ENCODE measurements around the gene BANK1.

Gene BANK1

GRCh38 chr4:102080184-102080583 is 289.7 kb downstream of the BANK1 start:
- Histone ChIP-seq H3K27ac (ENCODE audit: low read depth, low read length) (no peak overlapping the region), H3K4me1 (ENCODE audit: control insufficient read depth, insufficient read depth, low read length) (no peaks in the 10 kb centered on the region), H3K27me3 (ENCODE audit: control insufficient read depth, insufficient read depth, low read length) (no peaks in the 10 kb centered on the region), H3K4me3 (ENCODE audit: low read length) (no peak overlapping the region), H3K9ac (ENCODE audit: low read length) (no peak overlapping the region), H3K36me3 (ENCODE audit: control insufficient read depth, insufficient read depth, low read length) (no peaks in the 10 kb centered on the region)

- no peaks in the 10 kb centered on the region for H3K36me3 ChIP-seq (ENCODE audit: control insufficient read depth, insufficient read depth, low read length)
- no peak overlapping the region for H3K27ac ChIP-seq (ENCODE audit: low read depth, low read length)
- H3K9ac ChIP-seq (ENCODE audit: low read length), result no peak overlapping the region
- no peaks in the 10 kb centered on the region for H3K4me1 ChIP-seq (ENCODE audit: control insufficient read depth, insufficient read depth, low read length)
- H3K27me3 ChIP-seq (ENCODE audit: control insufficient read depth, insufficient read depth, low read length), result no peaks in the 10 kb centered on the region
- no peak overlapping the region for H3K4me3 ChIP-seq (ENCODE audit: low read length)
These were observed 299.5 kb downstream of the BANK1 start for GRCh38 chr4:102089850-102090621.

- Histone ChIP-seq H3K4me1 (ENCODE audit: control insufficient read depth, insufficient read depth, low read length) (no peaks in the 10 kb centered on the region), H3K27me3 (ENCODE audit: control insufficient read depth, insufficient read depth, low read length) (no peaks in the 10 kb centered on the region), H3K36me3 (ENCODE audit: control insufficient read depth, insufficient read depth, low read length) (no peaks in the 10 kb centered on the region), H3K9ac (ENCODE audit: low read length) (no peak overlapping the region), H3K4me3 (ENCODE audit: low read length) (no peak overlapping the region), H3K27ac (ENCODE audit: low read depth, low read length) (no peak overlapping the region)
These were observed 301.1 kb downstream of the BANK1 start for GRCh38 chr4:102091656-102092055.

GRCh38 chr4:102094481-102094880 is 304.0 kb downstream of the BANK1 start:
- no peak overlapping the region for H3K9ac ChIP-seq (ENCODE audit: low read length)
- no peak overlapping the region for H3K4me3 ChIP-seq (ENCODE audit: low read length)
- no peaks in the 10 kb centered on the region for H3K4me1 ChIP-seq (ENCODE audit: control insufficient read depth, insufficient read depth, low read length)
- no peaks in the 10 kb centered on the region for H3K27me3 ChIP-seq (ENCODE audit: control insufficient read depth, insufficient read depth, low read length)
- no peak overlapping the region for H3K27ac ChIP-seq (ENCODE audit: low read depth, low read length)
- no peaks in the 10 kb centered on the region for H3K36me3 ChIP-seq (ENCODE audit: control insufficient read depth, insufficient read depth, low read length)

- Histone ChIP-seq H3K4me3 (ENCODE audit: low read length) (no peak overlapping the region), H3K27ac (ENCODE audit: low read depth, low read length) (no peak overlapping the region), H3K4me1 (ENCODE audit: control insufficient read depth, insufficient read depth, low read length) (no peaks in the 10 kb centered on the region), H3K27me3 (ENCODE audit: control insufficient read depth, insufficient read depth, low read length) (no peaks in the 10 kb centered on the region), H3K9ac (ENCODE audit: low read length) (no peak overlapping the region), H3K36me3 (ENCODE audit: control insufficient read depth, insufficient read depth, low read length) (no peaks in the 10 kb centered on the region)
These were observed 312.8 kb downstream of the BANK1 start for GRCh38 chr4:102103368-102103767.

GRCh38 chr4:102104278-102104677 is 313.7 kb downstream of the BANK1 start:
- no peaks in the 10 kb centered on the region for H3K36me3 ChIP-seq (ENCODE audit: control insufficient read depth, insufficient read depth, low read length)
- no peak overlapping the region for H3K27ac ChIP-seq (ENCODE audit: low read depth, low read length)
- no peaks in the 10 kb centered on the region for H3K27me3 ChIP-seq (ENCODE audit: control insufficient read depth, insufficient read depth, low read length)
- H3K9ac ChIP-seq (ENCODE audit: low read length), result no peak overlapping the region
- H3K4me1 ChIP-seq (ENCODE audit: control insufficient read depth, insufficient read depth, low read length), result no peaks in the 10 kb centered on the region
- H3K4me3 ChIP-seq (ENCODE audit: low read length), result no peak overlapping the region

- H3K27me3 ChIP-seq (ENCODE audit: control insufficient read depth, insufficient read depth, low read length), result no peaks in the 10 kb centered on the region
- no peak overlapping the region for H3K27ac ChIP-seq (ENCODE audit: low read depth, low read length)
- no peak overlapping the region for H3K9ac ChIP-seq (ENCODE audit: low read length)
- H3K4me1 ChIP-seq (ENCODE audit: control insufficient read depth, insufficient read depth, low read length), result no peaks in the 10 kb centered on the region
- H3K4me3 ChIP-seq (ENCODE audit: low read length), result no peak overlapping the region
- no peaks in the 10 kb centered on the region for H3K36me3 ChIP-seq (ENCODE audit: control insufficient read depth, insufficient read depth, low read length)
These were observed 315.5 kb downstream of the BANK1 start for GRCh38 chr4:102105983-102106382.

- no peaks in the 10 kb centered on the region for H3K27me3 ChIP-seq (ENCODE audit: control insufficient read depth, insufficient read depth, low read length)
- H3K9ac ChIP-seq (ENCODE audit: low read length), result no peak overlapping the region
- no peak overlapping the region for H3K4me3 ChIP-seq (ENCODE audit: low read length)
- no peaks in the 10 kb centered on the region for H3K4me1 ChIP-seq (ENCODE audit: control insufficient read depth, insufficient read depth, low read length)
- no peaks in the 10 kb centered on the region for H3K36me3 ChIP-seq (ENCODE audit: control insufficient read depth, insufficient read depth, low read length)
- H3K27ac ChIP-seq (ENCODE audit: low read depth, low read length), result no peak overlapping the region
These were observed 323.6 kb downstream of the BANK1 start for GRCh38 chr4:102114118-102114630.

- H3K27me3 ChIP-seq (ENCODE audit: control insufficient read depth, insufficient read depth, low read length), result no peaks in the 10 kb centered on the region
- no peak overlapping the region for H3K4me3 ChIP-seq (ENCODE audit: low read length)
- H3K27ac ChIP-seq (ENCODE audit: low read depth, low read length), result no peak overlapping the region
- no peaks in the 10 kb centered on the region for H3K36me3 ChIP-seq (ENCODE audit: control insufficient read depth, insufficient read depth, low read length)
- H3K4me1 ChIP-seq (ENCODE audit: control insufficient read depth, insufficient read depth, low read length), result no peaks in the 10 kb centered on the region
- H3K9ac ChIP-seq (ENCODE audit: low read length), result no peak overlapping the region
These were observed 325.6 kb downstream of the BANK1 start for GRCh38 chr4:102116121-102116520.

- H3K9ac ChIP-seq (ENCODE audit: low read length), result no peak overlapping the region
- no peak overlapping the region for H3K27ac ChIP-seq (ENCODE audit: low read depth, low read length)
- no peaks in the 10 kb centered on the region for H3K27me3 ChIP-seq (ENCODE audit: control insufficient read depth, insufficient read depth, low read length)
- H3K36me3 ChIP-seq (ENCODE audit: control insufficient read depth, insufficient read depth, low read length), result no peaks in the 10 kb centered on the region
- no peaks in the 10 kb centered on the region for H3K4me1 ChIP-seq (ENCODE audit: control insufficient read depth, insufficient read depth, low read length)
- no peak overlapping the region for H3K4me3 ChIP-seq (ENCODE audit: low read length)
These were observed 330.3 kb downstream of the BANK1 start for GRCh38 chr4:102120846-102121245.
